SK-N-SH (cell line): Measurements from ENCODE around the gene CFAP299. TPM values are rescaled to one million over a fixed set of nuclear protein-coding genes. Genes with fewer than 3 reads are reported as not detected.

Source experiments
- CTCF ChIA-PET: fragments of 300-600, 350-600 bp; formaldehyde crosslinking; extraction: SDS; loops from one replicate; lab custom pipeline; 2021; lab: Yijun Ruan, JAX
- POLR2A ChIA-PET: fragments of 350-600 bp; sonication (Branson Sonifier 250); formaldehyde crosslinking; extraction: SDS; loops from one replicate; lab custom pipeline; 2020; ENCODE audit warnings: antibody characterized with exemption, inconsistent platforms; lab: Yijun Ruan, JAX
- DNase-seq: peaks from one replicate; pipeline ENCODE4 v3.0.0; 2012
- H2AFZ ChIP-seq: fragments of 200-600 bp; sonication (generic); 2 replicates; pipeline ENCODE4 v1.8.1; 2016; ENCODE audit warnings: antibody characterized with exemption, mild to moderate bottlenecking, low read depth
- H3F3A ChIP-seq: fragments of 200-600 bp; sonication (generic); replicated peaks from 2 replicates; pipeline ENCODE3; 2016; ENCODE audit warnings: antibody characterized with exemption, mild to moderate bottlenecking; ENCODE audit not compliant: insufficient read depth
- H3K27ac ChIP-seq, 2 experiments: fragments of 200-500 bp in 1 of 2; fragments of 200-600 bp in 1 of 2; sonication (Bioruptor generic) in 1 of 2; sonication (generic), shearing (Covaris generic) in 1 of 2; 2 replicates each; pipeline versions ENCODE4 v1.5.1 to v1.6.1; 2014 to 2016; ENCODE audit warnings: low read depth in 2 of 2, inconsistent platforms in 1 of 2, low read length in 1 of 2, mild to moderate bottlenecking in 1 of 2, mixed read lengths in 1 of 2
- H3K27me3 ChIP-seq: fragments of 200-600 bp; sonication (generic), shearing (Covaris generic); 2 replicates; pipeline ENCODE4 v1.6.1; 2016; ENCODE audit warnings: mixed run types; ENCODE audit not compliant: insufficient read depth
- H3K36me3 ChIP-seq, 2 experiments: fragments of 200-500 bp in 1 of 2; fragments of 200-600 bp in 1 of 2; sonication (Bioruptor generic) in 1 of 2; sonication (generic) in 1 of 2; replicated peaks in 1 of 2; 2 replicates each; pipeline versions ENCODE3 to v1.5.1; 2014 to 2016; ENCODE audit warnings: low read length in 1 of 2, mild to moderate bottlenecking in 1 of 2; ENCODE audit not compliant: insufficient read depth in 2 of 2, control insufficient read depth in 1 of 2
- H3K4me1 ChIP-seq, 2 experiments: fragments of 200-500 bp in 1 of 2; fragments of 200-600 bp in 1 of 2; sonication (Bioruptor generic) in 1 of 2; sonication (generic), shearing (Covaris generic) in 1 of 2; 2 replicates each; pipeline versions ENCODE4 v1.5.1 to v1.6.1; 2014 to 2016; ENCODE audit warnings: low read depth in 1 of 2, low read length in 1 of 2, mixed run types in 1 of 2; ENCODE audit not compliant: insufficient read depth in 2 of 2, control insufficient read depth in 1 of 2
- H3K4me2 ChIP-seq: fragments of 200-600 bp; sonication (generic), shearing (Covaris generic); 2 replicates; pipeline ENCODE4 v1.6.1; 2017; ENCODE audit warnings: mixed run types
- H3K4me3 ChIP-seq, 2 experiments: fragments of 200-500 bp in 1 of 2; fragments of 200-600 bp in 1 of 2; sonication (Bioruptor generic) in 1 of 2; sonication (generic), shearing (Covaris generic) in 1 of 2; 2 replicates each; pipeline versions ENCODE4 v1.5.1 to v1.8.1; 2014 to 2016; ENCODE audit warnings: low read depth in 2 of 2, inconsistent platforms in 1 of 2, low read length in 1 of 2, mild to moderate bottlenecking in 1 of 2, mixed read lengths in 1 of 2, moderate library complexity in 1 of 2
- H3K79me2 ChIP-seq: fragments of 200-600 bp; sonication (generic); 2 replicates; pipeline ENCODE4 v1.8.1; 2017; ENCODE audit warnings: mild to moderate bottlenecking; ENCODE audit not compliant: insufficient read depth
- H3K9ac ChIP-seq: fragments of 200-600 bp; sonication (generic); 2 replicates; pipeline ENCODE4 v1.6.1; 2017; ENCODE audit warnings: mixed run types
- H3K9me2 ChIP-seq: fragments of 200-600 bp; sonication (generic); 2 replicates; pipeline ENCODE4 v1.6.1; 2017; ENCODE audit warnings: mixed run types
- H3K9me3 ChIP-seq: fragments of 200-600 bp; sonication (generic); 2 replicates; pipeline ENCODE4 v1.6.1; 2017; ENCODE audit warnings: mixed run types, mild to moderate bottlenecking, moderate library complexity
- H4K20me1 ChIP-seq: fragments of 200-600 bp; sonication (generic); 2 replicates; pipeline ENCODE4 v1.6.1; 2017; ENCODE audit warnings: mild to moderate bottlenecking, mixed run types; ENCODE audit not compliant: insufficient read depth
- EZH2phosphoT487 ChIP-seq: fragments of 200-600 bp; sonication (generic); IDR thresholded peaks from 2 replicates; pipeline ENCODE4 v1.6.1; 2017; ENCODE audit warnings: low read depth, mixed run types, mild to moderate bottlenecking, antibody characterized with exemption, moderate library complexity, borderline replicate concordance
- FOXM1 ChIP-seq: IDR thresholded peaks from 2 replicates; pipeline ENCODE4 v1.4.0; 2012; ENCODE audit warnings: low read depth, mild to moderate bottlenecking
- IRF3 ChIP-seq: fragments of 150-350 bp; IDR thresholded peaks from 2 replicates; pipeline ENCODE4 v1.6.1; 2016; ENCODE audit warnings: mild to moderate bottlenecking, low read depth, low read length
- NRF1 ChIP-seq: IDR thresholded peaks from 2 replicates; pipeline ENCODE4 v1.6.1; 2012; ENCODE audit warnings: low read depth, mild to moderate bottlenecking, low read length
- PBX3 ChIP-seq: IDR thresholded peaks from 2 replicates; pipeline ENCODE4; 2012
- RAD21 ChIP-seq: IDR thresholded peaks from 2 replicates; pipeline ENCODE4 v1.6.1; 2012; ENCODE audit warnings: mild to moderate bottlenecking, low read length
- RCOR1 ChIP-seq: fragments of 150-350 bp; IDR thresholded peaks from 2 replicates; pipeline ENCODE4 v1.6.1; 2017; ENCODE audit warnings: antibody characterized with exemption, low read length
- RFX5 ChIP-seq: IDR thresholded peaks from 2 replicates; pipeline ENCODE4 v1.6.1; 2012; ENCODE audit warnings: mild to moderate bottlenecking, improper control_type of control experiment, low read length
- RXRA ChIP-seq: IDR thresholded peaks from 2 replicates; pipeline ENCODE4 v1.4.0; 2012; ENCODE audit warnings: low read depth, mild to moderate bottlenecking, borderline replicate concordance
- WGBS: methylation state at CpG from one replicate; pipeline ENCODE4 v1.1.6; 2017; ENCODE audit warnings: low lambda C conversion rate; 5-methylcytosine and 5-hydroxymethylcytosine counted together
- polyA plus RNA-seq, 3 experiments: library from polyadenylated mRNA; depleted of rRNA; stranded (reverse); fragments of >200 nt; gene quantifications; 2 replicates each; pipeline ENCODE4 v1.2.3, GENCODE V29; 2012

Gene CFAP299
- polyA plus RNA-seq, 1 of the 3 experiments (the other 2 are of a cell fraction) = 1.2 TPM

- H3K27ac ChIP-seq = no peak overlapping the region
- no peak for DNase-seq
- H4K20me1 ChIP-seq = no peaks in the 10 kb centered on the region
- no peak for TF ChIP-seq RAD21
- TF ChIP-seq PBX3 = no peak
- no peak for TF ChIP-seq RFX5
- TF ChIP-seq EZH2phosphoT487 = no peak
- TF ChIP-seq RXRA = no peak
- TF ChIP-seq FOXM1 = no peak
- no peaks in the 10 kb centered on the region for H3F3A ChIP-seq
- H3K9me3 ChIP-seq = no peaks in the 10 kb centered on the region
- CTCF ChIA-PET = interaction anchor here (1.0 kb wide), 1 partner anchor 12 kb away, joined by 4 read pairs; no protein-coding TSS in a partner anchor
- no peaks in the 10 kb centered on the region for H3K27me3 ChIP-seq
- no peaks in the 10 kb centered on the region for H3K9me2 ChIP-seq
- no peak overlapping the region for H2AFZ ChIP-seq
- no peaks in the 10 kb centered on the region; a peak in 1 of 4 replicates for H3K4me1 ChIP-seq
- POLR2A ChIA-PET = no interaction called here
- H3K79me2 ChIP-seq = no peaks in the 10 kb centered on the region
- no peak overlapping the region for H3K4me2 ChIP-seq
- H3K4me3 ChIP-seq = no peak overlapping the region
- no peaks in the 10 kb centered on the region for H3K36me3 ChIP-seq
- H3K9ac ChIP-seq = no peak overlapping the region
These were observed 277.9 kb downstream of the CFAP299 start for GRCh38 chr4:80613470-80613869.

GRCh38 chr4:80614319-80614718 is 278.8 kb downstream of the CFAP299 start:
- no peak for DNase-seq
- Histone ChIP-seq H4K20me1 (no peaks in the 10 kb centered on the region), H3K27ac (no peak overlapping the region), H3K9ac (no peak overlapping the region), H3K27me3 (no peaks in the 10 kb centered on the region), H3K4me2 (no peak overlapping the region), H3F3A (no peaks in the 10 kb centered on the region), H3K4me1 (no peaks in the 10 kb centered on the region), H3K79me2 (no peaks in the 10 kb centered on the region), H3K36me3 (no peaks in the 10 kb centered on the region), H3K9me2 (no peaks in the 10 kb centered on the region), H3K9me3 (no peaks in the 10 kb centered on the region), H2AFZ (no peak overlapping the region), H3K4me3 (no peak overlapping the region)
- TF ChIP-seq IRF3 (no peak), PBX3 (no peak), RCOR1 (no peak), NRF1 (no peak), RFX5 (no peak), RAD21 (no peak)
- CTCF ChIA-PET = interaction anchor here (1.3 kb wide), 1 partner anchor 10 kb away, joined by 3 read pairs; no protein-coding TSS in a partner anchor
- POLR2A ChIA-PET = no interaction called here
- WGBS = 68% methylated on average over 6 of the region's 6 CpGs
